ENCODE data around the gene CA5A.
"Not testable (repeated sequence)": the region's sequence is repeated elsewhere in the genome, so short reads cannot be mapped to it uniquely, and the experiment has no call there.

The CA5A gene

DNA sequence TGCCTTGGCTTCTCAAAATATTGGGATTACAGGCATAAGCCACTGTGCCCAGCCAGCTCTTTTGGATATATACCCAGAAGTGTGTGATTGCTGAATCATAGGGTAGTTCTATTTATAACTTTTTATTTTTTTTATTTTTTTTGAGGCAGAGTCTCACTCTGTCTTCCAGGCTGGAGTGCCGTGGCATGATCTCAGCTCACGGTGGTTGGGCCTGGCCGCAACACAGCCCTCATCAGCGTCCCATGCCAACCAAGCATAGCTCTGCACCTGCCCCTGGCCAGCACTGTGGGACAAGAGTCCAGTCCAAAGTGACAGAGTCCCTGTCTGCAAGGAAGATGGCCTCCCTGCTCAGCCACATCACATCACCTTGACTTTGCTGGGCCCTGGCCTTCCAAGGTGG lies 42.3 kb downstream of the CA5A start:
- not testable (repeated sequence) for DNase-seq (ENCODE audit: low read depth)

DNA sequence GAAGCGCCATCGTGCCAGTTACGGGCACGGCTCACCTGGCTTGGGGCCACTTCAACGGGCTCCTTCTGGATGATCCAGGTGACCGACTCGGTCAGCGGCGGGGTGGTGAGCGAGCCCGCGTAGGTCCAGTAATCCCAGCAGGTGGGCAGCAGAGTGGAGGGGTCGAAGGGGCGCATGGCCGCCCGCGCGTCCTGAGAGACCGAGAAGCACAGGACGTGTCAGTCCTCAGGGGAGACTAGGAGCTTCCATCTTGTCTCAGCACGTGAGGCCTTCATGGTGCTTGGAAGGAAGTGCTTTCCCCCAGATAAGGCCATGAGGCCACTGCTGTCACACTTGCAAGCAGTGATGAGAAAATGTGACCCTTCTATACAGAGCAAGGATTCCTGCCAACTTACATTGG lies 44.6 kb downstream of the CA5A start:
- DNase-seq (ENCODE audit: low read depth), result no peak

DNA sequence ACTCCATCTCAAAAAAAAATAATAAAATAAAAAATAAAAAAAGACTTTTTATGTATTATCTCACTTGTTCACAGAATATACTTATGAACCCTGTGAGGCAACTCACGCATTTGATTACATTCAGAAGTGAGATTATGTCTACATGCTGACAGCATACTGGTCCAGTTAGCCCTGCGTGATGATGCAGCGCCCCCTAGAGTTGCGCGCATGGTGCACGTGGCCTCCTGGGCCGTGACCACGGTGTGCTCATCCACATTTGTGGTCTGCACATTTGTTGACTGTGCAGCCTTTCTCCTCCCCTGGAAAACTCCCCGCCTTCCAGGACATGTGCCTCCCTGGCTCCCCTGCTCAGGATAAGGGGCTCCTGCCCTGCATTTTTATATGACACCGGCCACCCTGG lies 46.6 kb downstream of the CA5A start:
- not testable (repeated sequence) for DNase-seq (ENCODE audit: low read depth)

DNA sequence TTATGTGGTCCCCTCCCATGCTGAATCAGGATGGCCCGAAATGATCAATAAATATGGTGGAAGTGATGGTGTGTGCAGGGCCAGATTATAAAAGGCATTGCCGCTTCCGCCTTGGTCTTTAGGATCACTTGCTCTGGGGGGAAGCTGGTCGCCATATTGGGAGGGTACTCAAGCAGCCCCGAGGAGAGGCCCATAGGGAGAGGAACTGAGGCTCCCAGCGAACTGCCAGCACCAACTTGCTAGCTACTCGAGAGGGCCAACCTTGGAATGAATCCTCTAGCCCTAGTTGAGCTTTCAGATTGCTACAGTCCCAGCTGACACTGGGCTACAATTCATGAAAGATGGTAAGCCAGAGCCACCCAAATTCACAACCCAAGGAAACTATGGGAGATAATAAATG lies 48.0 kb downstream of the CA5A start:
- DNase-seq (ENCODE audit: low read depth), result not testable (repeated sequence)

DNA sequence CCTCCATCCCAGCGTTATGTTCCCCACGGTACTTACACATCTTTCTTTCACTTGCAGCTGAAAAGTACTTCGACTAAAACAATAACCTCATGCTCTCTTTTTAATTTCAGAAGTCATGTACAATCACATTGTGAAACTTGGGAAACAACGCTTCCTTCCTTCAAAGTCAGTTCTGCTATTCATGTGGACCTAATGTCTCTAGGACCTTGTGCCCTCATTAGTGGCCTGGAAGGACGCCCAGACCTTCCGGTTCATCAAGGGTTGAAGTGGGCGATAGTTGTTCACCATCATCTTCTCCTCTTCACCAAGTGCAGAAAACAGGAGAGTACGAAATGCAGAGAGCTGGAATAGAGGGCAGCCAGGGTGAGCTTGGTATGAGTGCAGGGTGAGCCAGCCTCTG lies 48.4 kb downstream of the CA5A start:
- DNase-seq (ENCODE audit: low read depth), result not testable (repeated sequence)

DNA sequence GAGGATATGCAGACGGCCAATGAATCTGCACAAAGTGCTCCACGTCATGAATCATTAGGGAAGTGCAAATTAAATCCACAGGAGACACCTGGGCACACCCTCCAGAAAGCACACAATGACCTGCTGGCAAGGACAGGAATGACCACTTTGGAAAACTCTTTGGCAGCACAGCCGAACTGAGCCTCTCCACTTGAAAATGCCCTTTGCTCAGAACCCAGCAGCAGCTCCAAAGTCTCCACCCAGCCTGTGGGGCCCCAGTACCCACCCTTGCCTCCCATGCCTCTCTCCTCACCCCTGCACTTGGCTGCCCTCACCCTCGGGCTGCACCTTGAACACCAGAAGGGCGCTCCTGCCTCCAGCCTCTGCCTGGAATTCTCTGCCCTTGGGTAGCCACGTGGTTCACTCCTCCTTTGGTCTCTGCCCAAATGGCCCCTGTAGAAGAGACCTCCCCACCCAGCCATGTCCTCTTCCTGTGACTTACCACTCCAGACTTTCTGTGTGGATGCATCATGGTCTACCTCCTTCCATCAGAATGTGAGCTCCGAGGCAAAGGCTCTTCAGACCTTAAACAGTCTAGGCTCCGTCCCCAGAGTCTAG lies 50.9 kb downstream of the CA5A start:
- DNase-seq (ENCODE audit: low read depth), result not testable (repeated sequence)

DNA sequence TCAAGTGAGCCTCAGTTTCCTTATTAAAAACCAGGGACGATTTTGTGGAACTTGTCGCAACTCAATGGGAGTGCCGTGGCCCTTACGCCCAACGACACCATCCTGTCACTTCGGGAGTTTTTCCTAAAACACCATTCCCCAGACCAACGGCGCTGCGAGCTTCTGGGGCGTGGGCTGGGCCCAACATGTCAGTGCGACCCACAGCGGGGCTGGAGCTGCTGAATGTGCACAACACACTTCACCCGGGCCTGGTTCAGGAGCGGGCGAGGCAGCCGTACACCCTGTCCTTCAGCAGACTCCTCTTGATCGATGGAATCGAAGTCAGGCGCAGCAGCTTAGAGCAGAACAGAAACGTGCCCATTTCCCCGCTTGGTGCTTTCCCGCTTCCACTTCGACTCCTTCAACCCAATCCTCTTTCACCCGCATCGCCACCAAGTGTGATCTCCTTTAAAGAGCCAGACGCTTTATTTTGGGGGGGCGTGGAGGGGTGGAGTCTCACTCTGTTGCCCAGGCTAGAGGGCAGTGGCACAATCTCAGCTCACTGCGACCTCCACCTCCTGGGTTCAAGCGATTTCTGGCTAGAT lies 53.8 kb downstream of the CA5A start:
- no peak for DNase-seq (ENCODE audit: low read depth)

DNA sequence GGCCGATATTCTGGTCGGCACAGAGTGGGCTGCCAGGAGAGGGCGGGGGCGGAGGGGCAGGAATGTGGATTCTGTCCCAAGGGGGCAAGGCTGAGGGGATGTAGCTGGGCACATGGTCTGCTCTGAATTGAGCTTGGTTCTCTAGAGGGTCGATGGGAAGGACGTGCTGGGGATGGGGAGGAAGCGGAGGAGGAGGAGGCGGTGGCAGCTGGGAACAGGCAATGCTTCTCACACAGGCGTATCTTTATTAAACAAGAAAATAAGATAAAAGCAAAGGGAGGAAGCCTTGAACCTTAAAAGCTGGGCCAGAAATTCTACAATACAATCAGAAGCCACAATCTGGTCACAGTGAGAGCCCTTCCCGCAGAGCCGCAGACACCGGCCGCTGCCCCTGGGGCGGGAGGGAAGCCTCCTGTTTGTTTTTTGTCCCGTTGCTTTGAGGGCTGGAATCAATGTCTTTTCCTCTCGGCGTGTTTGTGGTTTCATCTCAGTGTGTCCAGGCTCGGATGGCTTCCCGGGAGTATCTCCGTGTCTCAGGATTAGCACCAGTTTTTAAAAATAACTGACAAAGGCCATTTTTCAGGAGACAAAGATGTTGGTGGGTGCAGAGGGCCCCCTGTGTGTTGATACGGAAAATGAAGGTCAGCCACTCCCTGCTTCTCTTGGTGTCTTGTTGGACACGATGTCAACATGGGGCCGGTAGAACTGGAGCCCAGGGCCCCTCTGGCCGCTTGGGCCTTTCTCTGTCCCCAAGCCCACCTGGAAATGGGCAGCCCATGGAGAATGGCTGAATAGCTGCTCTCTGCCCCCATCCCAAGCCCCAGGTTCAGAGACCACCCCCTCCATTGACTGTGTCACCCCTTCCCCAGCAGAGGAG lies 54.8 kb downstream of the CA5A start:
- DNase-seq (ENCODE audit: low read depth), result no peak

DNA sequence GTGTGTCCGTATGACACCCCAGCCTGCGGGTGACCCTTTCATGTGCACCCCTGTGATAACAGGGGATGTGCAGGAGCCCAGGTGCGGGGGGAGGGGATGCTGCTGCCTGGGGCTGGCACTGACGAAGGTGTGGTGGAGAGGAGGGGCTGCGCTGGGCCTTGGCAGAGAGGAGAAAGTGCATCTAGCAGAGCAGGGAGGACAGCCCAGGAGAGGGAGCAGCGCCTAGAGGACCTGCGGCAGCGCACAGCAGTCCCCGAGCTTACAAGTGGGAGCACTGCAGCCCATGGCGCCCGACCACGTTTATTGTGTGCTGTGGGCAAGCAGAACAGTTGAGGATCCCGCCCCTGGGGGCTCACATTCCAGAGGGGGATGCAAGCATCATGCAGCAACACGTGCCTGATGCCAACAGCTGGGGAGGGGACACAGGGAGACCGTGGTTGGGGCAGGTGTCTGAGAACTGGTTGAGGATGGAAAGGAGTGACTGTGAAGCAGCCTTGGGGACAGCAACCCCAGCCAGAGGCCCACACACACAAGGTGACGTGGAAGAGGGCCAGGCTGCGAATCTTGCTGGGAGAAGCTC lies 56.1 kb downstream of the CA5A start:
- no peak for DNase-seq (ENCODE audit: low read depth)

DNA sequence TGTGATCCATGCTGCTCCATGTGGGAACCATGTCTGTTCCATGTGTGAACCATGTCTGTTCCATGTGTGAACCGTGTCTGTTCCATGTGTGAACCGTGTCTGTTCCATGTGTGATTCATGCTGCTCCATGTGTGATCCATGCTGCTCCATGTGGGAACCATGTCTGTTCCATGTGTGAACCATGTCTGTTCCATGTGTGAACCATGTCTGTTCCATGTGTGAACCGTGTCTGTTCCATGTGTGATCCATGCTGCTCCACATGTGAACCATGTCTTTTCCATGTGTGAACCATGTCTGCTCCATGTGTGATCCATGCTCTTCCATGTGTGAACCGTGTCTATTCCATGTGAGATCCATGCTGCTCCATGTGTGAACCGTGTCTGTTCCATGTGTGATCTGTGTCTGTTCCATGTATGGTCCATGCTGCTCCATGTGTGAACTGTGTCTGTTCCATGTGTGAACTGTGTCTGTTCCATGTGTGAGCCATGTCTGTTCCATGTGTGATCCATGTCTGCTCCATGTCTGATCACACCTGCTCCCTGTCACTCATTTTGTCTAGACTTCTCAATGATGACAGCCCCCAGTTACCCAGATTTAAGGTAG lies 56.8 kb downstream of the CA5A start:
- not testable (repeated sequence) for DNase-seq (ENCODE audit: low read depth)

DNA sequence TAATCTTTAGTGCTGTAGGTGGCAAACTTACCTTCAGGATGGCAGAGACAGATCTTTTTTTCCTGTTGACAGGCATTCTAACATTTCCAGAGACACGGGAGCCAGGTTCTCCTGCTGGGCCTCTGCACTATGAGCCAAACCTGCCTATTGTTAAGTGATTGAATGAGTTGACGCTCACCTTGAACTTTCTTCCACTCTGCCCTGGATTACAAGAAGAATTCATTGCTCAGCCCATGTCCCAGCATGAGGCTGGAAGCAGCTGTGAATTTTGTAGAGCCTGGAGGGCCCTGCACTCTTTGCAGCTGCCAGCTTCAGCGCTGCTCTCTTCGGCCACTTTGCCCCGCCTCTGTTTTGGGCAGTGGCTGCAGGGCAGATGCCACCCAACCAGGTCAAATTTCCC lies 57.6 kb downstream of the CA5A start:
- DNase-seq (ENCODE audit: low read depth), result no peak

DNA sequence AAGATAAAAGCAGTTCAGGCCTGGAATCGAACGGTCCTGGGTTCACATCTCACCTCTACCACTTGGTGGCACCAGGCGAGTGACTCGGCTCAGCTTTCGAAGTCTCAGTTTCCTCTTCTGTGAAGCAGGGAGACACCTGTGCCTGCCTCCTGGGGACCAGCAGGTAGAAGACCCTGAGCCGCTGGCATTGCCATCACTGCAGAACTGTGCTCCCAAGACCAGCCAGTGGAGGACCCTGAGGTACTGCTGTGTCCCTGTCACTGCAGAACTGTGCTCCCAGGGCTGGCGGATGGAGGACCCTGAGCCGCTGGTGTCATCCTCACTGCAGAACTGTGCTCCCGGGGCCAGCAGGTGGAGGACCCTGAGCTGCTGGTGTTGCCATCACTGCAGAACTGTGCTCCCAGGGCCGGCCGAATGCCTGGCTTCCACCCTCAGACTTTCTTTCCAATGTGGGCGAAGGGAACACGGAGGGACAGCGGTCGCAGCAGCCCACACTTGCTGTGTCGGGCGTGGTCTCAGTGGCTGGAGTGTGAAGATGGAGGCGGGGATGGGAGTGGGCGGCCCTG lies 58.3 kb downstream of the CA5A start:
- DNase-seq (ENCODE audit: low read depth), result no peak

DNA sequence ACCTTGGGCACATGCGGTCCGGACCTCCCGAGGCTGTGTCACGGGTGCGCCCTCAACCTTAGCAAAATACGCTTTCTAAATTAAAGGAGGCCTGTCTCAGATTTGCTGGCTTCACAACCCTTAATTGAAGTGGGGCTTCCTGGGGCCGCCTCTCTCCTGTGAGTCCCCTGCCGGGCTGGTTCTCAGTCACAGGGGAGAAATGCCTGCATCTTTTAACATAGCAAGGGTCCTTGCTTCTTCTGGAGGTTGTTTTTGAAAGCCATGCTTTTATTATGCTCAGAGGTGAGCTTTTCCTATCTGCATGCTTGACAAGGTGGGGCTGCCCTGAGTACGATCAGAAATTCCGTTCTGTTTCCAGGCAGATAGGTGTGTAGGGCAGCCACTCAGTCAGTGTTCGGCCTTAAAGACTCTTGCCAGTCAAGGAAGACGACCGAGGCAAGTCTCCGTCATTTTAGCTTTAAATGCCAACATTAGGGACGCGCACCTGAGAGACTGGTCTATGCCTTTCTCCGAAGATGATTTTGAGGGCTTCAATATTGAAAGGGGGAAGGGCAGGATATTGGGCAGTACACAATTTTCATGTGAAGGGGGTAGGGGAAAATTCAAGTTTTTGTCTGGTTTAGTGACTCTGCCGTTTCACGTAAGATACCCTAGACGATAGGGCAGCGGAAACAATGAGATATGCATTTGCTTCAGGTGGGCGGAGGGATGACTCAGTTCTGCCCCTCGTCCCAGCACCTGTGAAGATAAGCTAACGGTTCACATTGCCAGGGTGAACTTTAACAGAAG lies 61.5 kb downstream of the CA5A start:
- DNase-seq (ENCODE audit: low read depth), result peak; percentile 68

DNA sequence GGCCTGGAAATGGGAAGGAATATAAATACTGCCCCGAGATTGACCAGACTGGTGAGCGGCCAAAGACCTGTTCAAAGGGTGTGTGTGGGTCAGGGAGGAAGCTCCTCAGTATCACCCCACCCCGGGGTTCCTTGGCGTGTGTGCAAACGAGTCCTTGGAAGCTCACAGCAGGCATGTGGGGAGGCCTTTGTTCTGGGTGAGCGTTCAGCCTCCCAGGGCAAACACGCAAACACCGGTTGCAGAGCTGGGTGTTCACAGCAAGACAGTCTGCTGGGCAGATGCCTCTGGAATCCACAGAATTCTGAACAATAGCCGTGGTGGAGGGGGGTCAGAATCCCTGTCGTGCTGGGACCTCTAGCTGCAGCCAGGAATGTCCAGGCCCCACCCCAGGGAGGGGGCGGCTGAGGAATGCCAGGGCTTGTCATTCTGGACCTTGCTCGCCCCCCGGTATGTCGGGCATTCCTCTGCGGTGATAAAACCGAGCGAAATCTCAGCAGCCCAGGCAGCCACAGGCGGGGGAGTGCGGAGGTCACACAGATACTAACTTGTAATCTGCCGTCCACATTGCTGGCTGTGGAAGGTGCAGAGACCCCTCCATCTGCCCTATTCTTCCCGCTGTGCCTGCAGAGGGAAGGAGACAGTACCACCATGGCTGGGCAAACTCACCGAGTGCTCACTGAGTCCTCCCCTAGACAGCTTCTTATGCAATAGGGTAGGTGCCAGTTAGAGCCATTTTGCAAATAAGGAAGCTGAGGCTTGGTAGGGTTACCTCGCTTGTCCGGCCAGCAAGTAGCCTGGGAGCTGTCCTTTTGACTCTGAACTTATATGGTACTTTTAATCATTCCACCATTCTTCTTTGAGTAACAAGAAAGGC lies 65.7 kb downstream of the CA5A start:
- not testable (repeated sequence) for DNase-seq (ENCODE audit: low read depth)

DNA sequence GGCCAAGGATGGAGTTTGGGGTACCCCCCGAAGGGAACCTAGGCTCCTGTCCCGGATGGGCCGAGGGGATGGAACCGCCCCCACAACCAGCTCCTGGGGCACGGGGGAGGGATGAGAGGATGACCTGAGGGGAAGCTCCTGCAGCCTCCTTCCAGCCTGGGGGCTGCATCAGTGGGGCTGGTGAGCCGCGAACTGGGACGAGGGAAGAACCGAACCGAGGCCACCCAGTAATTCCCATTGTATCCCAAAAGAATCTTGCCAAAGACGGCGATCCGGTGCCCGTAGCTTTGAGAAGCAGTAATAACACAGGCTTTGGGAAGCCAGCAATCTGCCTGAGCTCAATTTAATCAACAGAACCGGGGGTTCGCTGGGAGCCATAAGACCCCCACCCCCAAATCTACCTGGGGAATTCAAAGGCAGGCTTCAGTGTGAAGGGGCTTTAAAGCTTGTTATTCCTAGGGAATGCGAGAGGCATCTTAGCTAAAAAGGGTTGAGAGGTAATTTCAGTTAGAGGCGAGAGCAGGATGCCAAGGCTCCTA lies 66.4 kb downstream of the CA5A start:
- DNase-seq (ENCODE audit: low read depth), result not testable (repeated sequence)

DNA sequence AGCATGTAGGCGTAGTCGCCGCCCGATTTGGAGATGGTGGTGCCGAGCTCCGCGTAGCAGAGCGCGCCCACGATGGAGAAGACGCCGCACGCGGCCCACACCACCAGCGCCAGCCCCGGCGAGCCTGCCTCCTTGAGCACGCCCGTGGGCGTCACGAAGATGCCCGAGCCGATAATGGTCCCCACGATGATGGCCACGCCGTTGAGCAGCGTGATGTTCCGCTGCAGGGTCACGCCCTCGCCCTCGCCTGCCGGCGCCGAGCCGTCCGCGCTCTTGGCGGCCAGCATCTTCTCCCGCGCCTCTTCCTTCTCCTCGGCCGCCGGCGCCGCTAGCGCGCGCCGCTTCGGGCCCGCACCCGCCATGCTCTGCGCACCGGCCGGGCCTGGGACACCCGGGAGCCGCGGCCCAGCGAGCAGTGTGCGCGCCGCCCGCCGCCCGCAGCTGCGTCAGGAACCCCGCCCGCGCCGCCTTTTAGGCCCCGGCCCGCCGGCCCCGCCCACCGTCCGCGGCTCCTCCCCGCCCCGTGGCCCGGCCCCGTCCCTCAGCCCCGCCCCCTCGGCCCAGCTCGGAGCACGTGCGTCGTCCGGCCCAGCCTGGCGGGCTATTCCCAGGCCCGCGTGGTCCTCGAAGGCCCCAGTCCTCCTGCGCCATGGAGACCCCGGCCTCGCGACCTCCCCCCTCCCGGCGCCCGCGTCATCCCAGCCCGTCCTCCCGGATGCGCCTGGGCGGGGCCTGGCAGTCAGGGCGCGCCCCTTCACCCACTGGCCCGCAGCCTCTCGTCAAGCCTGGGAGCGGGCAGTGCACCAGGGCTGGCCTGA lies 67.1 kb downstream of the CA5A start, which contains the start of gene SLC7A5:
TSS of gene SLC7A5 (minus strand) at position 447 of the 818 bp plus-strand sequence. CDS start at position 362, 85 bp downstream.
- peak; percentile 85 for DNase-seq (ENCODE audit: low read depth)

DNA sequence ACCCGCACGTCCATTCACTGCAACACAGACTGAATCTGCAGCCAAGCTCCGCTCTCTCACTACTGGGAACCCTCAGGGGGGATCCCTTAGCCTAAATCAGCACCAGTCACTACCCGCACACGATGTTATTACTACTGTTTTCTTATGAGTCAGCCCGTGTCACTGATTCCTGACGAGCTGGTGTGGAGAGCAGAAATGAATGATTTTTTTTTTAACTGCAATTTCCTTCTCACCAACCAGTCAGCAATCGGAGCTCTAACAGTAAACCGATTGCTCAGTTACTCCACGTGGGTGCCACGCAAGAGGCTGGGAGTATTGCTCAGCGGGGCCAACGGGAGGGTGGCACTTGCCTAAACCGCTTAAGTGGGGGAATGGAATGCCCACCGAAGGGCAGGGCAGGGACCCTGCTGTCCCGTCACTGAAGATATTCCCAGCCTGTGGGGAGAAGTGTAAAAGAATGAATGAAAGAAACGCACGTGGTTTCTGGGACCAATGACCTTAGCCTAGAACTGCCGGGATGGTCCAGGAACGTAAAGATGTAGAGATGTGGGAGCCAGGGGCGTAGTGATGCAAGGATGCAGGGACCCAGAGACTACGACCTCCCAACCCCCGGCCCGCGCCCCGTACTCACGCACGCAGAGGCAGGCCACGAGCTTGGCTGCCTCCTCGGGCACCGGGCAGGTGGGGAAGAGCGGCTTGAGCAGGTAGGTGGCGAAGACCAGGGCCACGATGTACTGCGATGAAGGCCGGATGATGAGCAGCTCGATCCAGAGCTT lies 67.9 kb downstream of the CA5A start:
- DNase-seq (ENCODE audit: low read depth), result peak; percentile 53

DNA sequence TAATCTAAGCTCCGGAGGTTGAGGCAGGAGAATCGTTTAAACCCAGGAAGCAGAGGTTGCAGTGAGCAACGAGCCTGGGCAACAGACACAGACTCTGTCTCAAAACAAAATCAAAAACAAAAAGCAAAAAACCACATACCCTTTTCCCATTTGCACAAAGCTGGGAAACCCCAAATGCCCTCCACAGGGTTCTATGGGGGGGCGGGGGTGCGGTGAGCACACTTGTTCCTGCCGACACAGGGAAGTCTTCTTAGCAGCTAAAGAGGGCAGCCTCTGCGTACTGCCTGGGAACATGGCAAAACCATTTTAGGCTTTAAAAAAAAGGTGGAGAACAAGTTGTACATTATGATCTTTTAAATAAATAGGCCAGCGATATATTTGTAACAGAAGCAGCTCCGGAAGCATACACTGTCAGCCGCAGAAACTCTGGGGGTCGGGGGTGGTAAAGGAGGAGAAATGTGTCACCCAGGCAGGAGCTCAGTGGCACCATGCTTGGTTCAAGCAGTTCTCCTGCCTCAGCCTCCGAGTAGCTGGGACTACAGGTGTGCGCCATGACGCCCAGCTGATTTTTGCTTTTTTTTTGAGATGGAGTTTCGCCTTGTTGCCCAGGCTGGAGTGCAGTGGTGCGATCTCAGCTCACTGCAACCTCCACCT lies 70.3 kb downstream of the CA5A start:
- not testable (repeated sequence) for DNase-seq (ENCODE audit: low read depth)

Measured in stimulated activated CD8-positive, alpha-beta memory T cell treated with anti-CD3 and anti-CD28 coated beads, Interleukin-12 subunit alpha, Interleukin-12 subunit beta, amount 100 ng/mL, for 4 hours (primary cell).